Suprapubic skin (tissue), 4 donors: ENCODE data around the gene CENPM. TPM values are rescaled to one million over a fixed set of nuclear protein-coding genes. Genes with fewer than 3 reads are reported as not detected.

Experiments used
- DNase-seq, 2 donors: peaks; one replicate each; pipeline ENCODE4 v3.0.0-alpha.2; 2019; ENCODE audit warnings: low spot score in 2 of 2
- H3K27ac ChIP-seq: fragments of 200-600 bp; sonication (generic); one replicate; pipeline ENCODE4 v1.5.1; 2019
- H3K27me3 ChIP-seq: fragments of 200-600 bp; sonication (generic); one replicate; pipeline ENCODE4 v1.5.1; 2019
- H3K36me3 ChIP-seq: fragments of 200-600 bp; sonication (generic); one replicate; pipeline ENCODE4 v1.5.1; 2019
- H3K4me1 ChIP-seq: fragments of 200-600 bp; sonication (generic); one replicate; pipeline ENCODE4 v1.5.1; 2019
- H3K4me3 ChIP-seq: fragments of 200-600 bp; sonication (generic); one replicate; pipeline ENCODE4 v1.5.1; 2019; ENCODE audit warnings: mild to moderate bottlenecking
- H3K9me3 ChIP-seq: fragments of 200-600 bp; sonication (generic); one replicate; pipeline ENCODE4 v1.5.1; 2019
- CTCF ChIP-seq, 2 donors: fragments of 200-600 bp in 1 of 2; fragments of 450-650 bp in 1 of 2; sonication (generic) in 1 of 2; IDR thresholded peaks; one replicate each; pipeline ENCODE4 v1.5.1; 2016 to 2019; ENCODE audit warnings: antibody characterized with exemption in 2 of 2, mild to moderate bottlenecking in 1 of 2, moderate library complexity in 1 of 2
- EP300 ChIP-seq: sonication (generic); formaldehyde crosslinking; IDR thresholded peaks from one replicate; pipeline ENCODE4 v1.6.1; 2017; ENCODE audit warnings: antibody characterized with exemption
- POLR2A ChIP-seq, 2 donors: fragments of 450-650 bp; IDR thresholded peaks; one replicate each; pipeline ENCODE4 v1.6.1; 2017; ENCODE audit warnings: antibody characterized with exemption in 2 of 2, mild to moderate bottlenecking in 2 of 2, moderate library complexity in 2 of 2
- POLR2AphosphoS5 ChIP-seq, 3 donors: sonication (generic); formaldehyde crosslinking; IDR thresholded peaks; one replicate each; pipeline ENCODE4 v1.6.1; 2017; ENCODE audit warnings: antibody characterized with exemption in 3 of 3
- WGBS: methylation state at CpG from one replicate; pipeline ENCODE4 v1.1.5; 2018; 5-methylcytosine and 5-hydroxymethylcytosine counted together
- total RNA-seq, 4 donors: library from RNA; depleted of rRNA; stranded (reverse); fragments of >200 nt; gene quantifications; one replicate each; pipeline ENCODE4 v1.1.0, GENCODE V29; 2016

Gene CENPM
- total RNA-seq, 4 donors from 2014 or later: 8.8 to 16.5 (median 9.2) TPM

DNA sequence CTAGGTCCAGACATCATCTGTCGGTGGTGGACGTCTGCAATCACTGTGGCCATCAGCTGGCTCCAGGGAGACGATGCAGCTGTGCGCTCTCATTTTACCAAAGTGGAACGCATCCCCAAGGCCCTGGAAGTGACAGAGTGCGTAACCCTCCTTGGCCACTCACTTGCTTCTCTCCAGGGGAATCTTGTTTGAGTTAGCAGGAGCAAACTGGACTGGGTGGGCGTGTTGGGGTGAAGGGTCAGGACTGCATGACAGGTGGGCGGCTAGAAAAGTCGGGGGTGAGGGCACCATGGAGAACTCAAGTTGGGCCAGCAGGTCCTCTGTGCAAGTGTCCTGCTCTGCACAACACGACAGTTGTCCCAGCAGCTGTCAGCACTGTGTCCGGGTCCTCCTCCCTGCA is 48.3 kb downstream of the CENPM start:
- no peaks in the 10 kb centered on the region for H3K27me3 ChIP-seq
- no peaks in the 10 kb centered on the region for H3K9me3 ChIP-seq
- peaks cover 100% of the 10 kb centered on the region for H3K36me3 ChIP-seq
- H3K4me1 ChIP-seq: no peaks in the 10 kb centered on the region
- H3K4me3 ChIP-seq: no peak overlapping the region
- no peak for DNase-seq
- H3K27ac ChIP-seq: no peak overlapping the region
- no peak for TF ChIP-seq EP300
- no peak for TF ChIP-seq POLR2AphosphoS5 (IDR thresholded peaks at IDR 0.05)
- no peak for TF ChIP-seq CTCF (IDR thresholded peaks at IDR 0.05)
- TF ChIP-seq POLR2A (IDR thresholded peaks at IDR 0.05): no peak
- 98% methylated on average over 11 of the region's 11 CpGs for WGBS

GRCh38 chr22:41893591-41894375 is 53.2 kb downstream of the CENPM start:
- no peak for TF ChIP-seq POLR2A (IDR thresholded peaks at IDR 0.05)
- TF ChIP-seq POLR2AphosphoS5 (IDR thresholded peaks at IDR 0.05): no peak
- TF ChIP-seq EP300: no peak
- no peak for TF ChIP-seq CTCF (IDR thresholded peaks at IDR 0.05)
- Histone ChIP-seq H3K27me3 (no peaks in the 10 kb centered on the region), H3K4me3 (no peak overlapping the region), H3K4me1 (no peaks in the 10 kb centered on the region), H3K27ac (no peak overlapping the region), H3K36me3 (peaks cover 97% of the 10 kb centered on the region), H3K9me3 (no peaks in the 10 kb centered on the region)
- DNase-seq: no peak
- WGBS: 88% methylated on average over 7 of the region's 7 CpGs

DNA sequence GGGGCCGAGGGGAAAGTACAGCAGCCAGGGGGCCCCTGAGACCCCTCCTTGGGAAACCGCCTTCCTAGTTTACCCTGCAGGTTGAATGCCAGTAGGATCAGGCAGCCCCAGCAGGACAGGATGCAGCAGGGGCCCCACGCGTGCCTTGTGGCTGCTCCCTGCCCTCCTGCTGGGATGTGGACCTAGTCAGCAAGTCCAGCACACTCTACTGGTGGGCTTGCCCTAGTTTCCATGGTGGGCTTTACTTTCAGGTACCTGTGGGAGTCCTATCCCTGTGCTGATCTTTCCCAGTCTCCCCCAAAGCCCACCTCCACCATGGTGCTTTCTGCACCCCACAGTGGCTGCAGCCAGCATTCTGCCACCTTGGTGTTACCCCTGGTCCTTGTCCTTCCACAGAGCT is 54.2 kb downstream of the CENPM start:
- no peaks in the 10 kb centered on the region for H3K4me1 ChIP-seq
- WGBS: 100% methylated on average over 2 of the region's 4 CpGs
- no peak overlapping the region for H3K27ac ChIP-seq
- no peak overlapping the region for H3K4me3 ChIP-seq
- no peak for TF ChIP-seq POLR2AphosphoS5 (IDR thresholded peaks at IDR 0.05)
- no peak for TF ChIP-seq CTCF (IDR thresholded peaks at IDR 0.05)
- TF ChIP-seq EP300: no peak
- TF ChIP-seq POLR2A (IDR thresholded peaks at IDR 0.05): no peak
- H3K27me3 ChIP-seq: no peaks in the 10 kb centered on the region
- peaks cover 97% of the 10 kb centered on the region for H3K36me3 ChIP-seq
- DNase-seq: no peak
- H3K9me3 ChIP-seq: no peaks in the 10 kb centered on the region

DNA sequence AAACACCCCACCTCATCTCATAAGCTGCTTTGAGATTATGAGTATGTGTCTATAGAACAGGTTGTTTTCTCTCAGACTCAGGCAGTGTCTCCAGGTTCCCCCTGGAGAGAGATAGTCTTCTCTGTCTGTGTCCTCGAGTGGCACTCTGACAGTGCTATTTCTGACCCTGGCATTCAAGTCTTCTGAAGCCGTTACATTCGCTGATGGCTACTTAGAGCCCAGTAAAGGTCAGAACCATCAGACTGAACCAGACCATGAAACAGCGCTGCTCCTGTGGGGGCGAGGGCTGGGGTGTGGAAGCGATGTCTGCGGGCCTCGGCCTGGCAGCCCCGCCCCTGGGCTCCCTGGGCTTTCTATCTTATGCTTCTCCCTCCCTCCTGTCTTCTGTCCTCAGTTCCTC is 55.5 kb downstream of the CENPM start:
- 90% methylated on average over 9 of the region's 9 CpGs for WGBS
- Histone ChIP-seq H3K36me3 (peaks cover 97% of the 10 kb centered on the region), H3K27me3 (no peaks in the 10 kb centered on the region), H3K4me1 (no peaks in the 10 kb centered on the region), H3K9me3 (no peaks in the 10 kb centered on the region), H3K27ac (no peak overlapping the region), H3K4me3 (no peak overlapping the region)
- no peak for DNase-seq
- TF ChIP-seq POLR2A (IDR thresholded peaks at IDR 0.05) (no peak), EP300 (no peak), POLR2AphosphoS5 (IDR thresholded peaks at IDR 0.05) (no peak), CTCF (IDR thresholded peaks at IDR 0.05) (no peak)

Other genes with a start within 250 kb of the CENPM start
- 1 to 10 TPM in 1 of 4 donors, under 1 TPM in 1, not detected in 2; 0.72 to 5.0 TPM for gene MEI1, start 247.6 kb downstream of the CENPM start, total RNA-seq
- 10 to 100 TPM; 10.1 to 22.0 (median 15.2) TPM for gene CCDC134, start 146.5 kb downstream of the CENPM start, total RNA-seq
- gene SREBF2, start 114.0 kb downstream of the CENPM start, total RNA-seq: 100 to 1,000 TPM in 3 of 4 donors, 10 to 100 TPM in 1; 97.5 to 160 (median 146) TPM
- not detected for gene SHISA8, start 32.1 kb downstream of the CENPM start, total RNA-seq
- 1 to 10 TPM; 1.1 to 2.6 (median 1.9) TPM for gene TNFRSF13C, start 20.3 kb downstream of the CENPM start, total RNA-seq
- gene SEPTIN3, start 22.3 kb upstream of the CENPM start, total RNA-seq: 1 to 10 TPM; 1.1 to 2.7 (median 1.7) TPM
- 1 to 10 TPM in 3 of 4 donors, under 1 TPM in 1; 0.76 to 9.6 (median 5.4) TPM for gene WBP2NL, start 51.6 kb upstream of the CENPM start, total RNA-seq
- gene NAGA, start 123.7 kb upstream of the CENPM start, total RNA-seq: 10 to 100 TPM; 20.9 to 25.9 (median 22.2) TPM
- gene PHETA2, start 127.1 kb upstream of the CENPM start, total RNA-seq: 10 to 100 TPM in 1 of 4 donors, 1 to 10 TPM in 3; 7.1 to 11.4 (median 8.0) TPM
- gene SMDT1, start 132.5 kb upstream of the CENPM start, total RNA-seq: 10 to 100 TPM; 11.8 to 18.6 (median 12.8) TPM
- gene NDUFA6, start 143.6 kb upstream of the CENPM start, total RNA-seq: 10 to 100 TPM; 40.2 to 62.1 (median 48.0) TPM
- 1 to 10 TPM in 3 of 4 donors, under 1 TPM in 1; 0.72 to 4.7 (median 2.0) TPM for gene CYP2D6, start 183.7 kb upstream of the CENPM start, total RNA-seq